22Rv1 (cell line): ENCODE measurements around the gene GSDMA.
A peak's percentile ranks its signal among the peaks of the same experiment; 100 is the strongest.

Source experiments
- H3K27ac ChIP-seq: fragments of 450-650 bp; 2 replicates; pipeline ENCODE4 v1.5.1; 2017
- CTCF ChIP-seq: fragments of 450-650 bp; IDR thresholded peaks from 2 replicates; pipeline ENCODE4 v1.5.1; 2017; ENCODE audit warnings: mild to moderate bottlenecking
- ZFX ChIP-seq: fragments of 450-650 bp; IDR thresholded peaks from 2 replicates; pipeline ENCODE4 v1.6.1; 2017; ENCODE audit warnings: antibody characterized with exemption, borderline replicate concordance

The GSDMA gene

GRCh38 chr17:39927101-39927928, 35.5 kb upstream of the GSDMA start, which contains the start of the genes LRRC3C and ORMDL3:
TSS of gene LRRC3C (plus strand) at chr17:39927732. CDS start at chr17:39941524, 13,792 bp downstream.
TSS of gene ORMDL3 (minus strand) at chr17:39927601. CDS start at chr17:39924203, 3,398 bp downstream.
- no peak for TF ChIP-seq CTCF
- no peak for TF ChIP-seq ZFX
- H3K27ac ChIP-seq, result peak within 1 kb of the TSS; percentile 79

GRCh38 chr17:39927929-39928857, 34.6 kb upstream of the GSDMA start:
- peak overlapping the region; percentile 79 for H3K27ac ChIP-seq
- TF ChIP-seq ZFX (no peak), CTCF (no peak)

DNA sequence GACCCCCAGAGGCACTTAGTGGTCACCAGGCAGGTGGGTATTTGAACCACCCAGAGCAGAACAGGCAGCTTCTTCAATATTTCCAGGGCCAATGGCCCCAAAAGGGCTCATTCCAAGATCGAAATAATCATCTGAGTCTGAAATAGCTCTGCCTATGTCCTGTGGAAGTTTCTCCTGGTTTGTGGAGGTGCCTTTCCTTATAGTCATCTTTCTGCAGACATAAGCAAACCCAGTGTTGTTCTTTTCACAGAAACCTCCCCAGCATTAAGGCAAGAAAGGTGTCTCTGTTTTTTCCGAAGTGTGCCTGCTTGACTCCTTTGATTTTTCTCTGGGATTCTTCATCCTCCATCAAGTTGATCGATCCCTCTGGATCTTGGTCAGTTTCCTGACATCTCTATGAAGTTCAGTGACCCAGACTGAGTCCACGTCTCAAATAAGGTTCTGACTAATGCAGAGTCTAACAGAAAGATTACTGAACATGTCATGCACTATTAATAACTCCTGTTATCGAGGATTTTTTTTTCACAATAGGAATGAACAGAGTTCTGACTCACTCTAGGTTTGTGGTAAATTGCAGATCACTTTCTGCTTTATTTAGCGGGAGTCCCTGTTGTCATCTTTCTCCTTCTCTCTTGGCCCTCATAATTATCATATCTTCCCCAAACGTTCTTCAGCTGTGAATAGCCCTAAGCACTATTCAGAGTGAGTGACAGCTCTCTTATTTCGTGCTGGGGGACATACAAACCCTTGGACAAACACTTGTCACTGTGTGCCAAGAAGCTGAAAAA, 33.8 kb upstream of the GSDMA start:
- TF ChIP-seq CTCF (no peak), ZFX (no peak)
- H3K27ac ChIP-seq, result peak overlapping the region; percentile 79

GRCh38 chr17:39929646-39930407, 33.0 kb upstream of the GSDMA start:
- no peak for TF ChIP-seq ZFX
- TF ChIP-seq CTCF, result no peak
- no peak overlapping the region for H3K27ac ChIP-seq

GRCh38 chr17:39933912-39934311, 28.9 kb upstream of the GSDMA start:
- peak overlapping the region; percentile 54 for H3K27ac ChIP-seq
- TF ChIP-seq CTCF, result no peak
- no peak for TF ChIP-seq ZFX

DNA sequence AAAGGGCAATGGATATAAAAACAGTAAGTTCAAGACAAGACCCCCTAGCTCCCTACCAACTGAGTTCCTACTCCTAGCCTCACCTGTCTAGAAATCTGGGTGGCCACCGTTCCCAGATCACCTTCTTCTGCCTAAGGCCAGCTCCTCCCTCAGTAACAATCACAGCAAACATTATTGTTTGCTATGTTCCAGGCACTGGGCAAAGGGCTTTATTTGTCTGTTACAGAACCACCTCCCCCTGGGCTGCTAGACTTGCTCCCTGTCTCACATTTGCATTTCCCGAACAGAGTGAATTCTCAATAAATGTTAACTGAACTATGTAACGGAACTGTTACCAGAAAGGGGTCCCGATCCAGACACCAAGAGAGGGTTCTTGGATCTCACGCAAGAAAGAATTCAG, 28.5 kb upstream of the GSDMA start:
- TF ChIP-seq CTCF (no peak), ZFX (no peak)
- peak overlapping the region; percentile 54 for H3K27ac ChIP-seq
